Embryonic facial prominence (tissue), 1 donor: ENCODE results near the gene SFMBT1.
"Not testable (repeated sequence)": the region's sequence is repeated elsewhere in the genome, so short reads cannot be mapped to it uniquely, and the experiment has no call there.

Source experiments
- DNase-seq: peaks from one replicate; pipeline ENCODE4 v3.0.0-alpha.2; 2016; ENCODE audit errors: extremely low spot score

SFMBT1 gene

DNA sequence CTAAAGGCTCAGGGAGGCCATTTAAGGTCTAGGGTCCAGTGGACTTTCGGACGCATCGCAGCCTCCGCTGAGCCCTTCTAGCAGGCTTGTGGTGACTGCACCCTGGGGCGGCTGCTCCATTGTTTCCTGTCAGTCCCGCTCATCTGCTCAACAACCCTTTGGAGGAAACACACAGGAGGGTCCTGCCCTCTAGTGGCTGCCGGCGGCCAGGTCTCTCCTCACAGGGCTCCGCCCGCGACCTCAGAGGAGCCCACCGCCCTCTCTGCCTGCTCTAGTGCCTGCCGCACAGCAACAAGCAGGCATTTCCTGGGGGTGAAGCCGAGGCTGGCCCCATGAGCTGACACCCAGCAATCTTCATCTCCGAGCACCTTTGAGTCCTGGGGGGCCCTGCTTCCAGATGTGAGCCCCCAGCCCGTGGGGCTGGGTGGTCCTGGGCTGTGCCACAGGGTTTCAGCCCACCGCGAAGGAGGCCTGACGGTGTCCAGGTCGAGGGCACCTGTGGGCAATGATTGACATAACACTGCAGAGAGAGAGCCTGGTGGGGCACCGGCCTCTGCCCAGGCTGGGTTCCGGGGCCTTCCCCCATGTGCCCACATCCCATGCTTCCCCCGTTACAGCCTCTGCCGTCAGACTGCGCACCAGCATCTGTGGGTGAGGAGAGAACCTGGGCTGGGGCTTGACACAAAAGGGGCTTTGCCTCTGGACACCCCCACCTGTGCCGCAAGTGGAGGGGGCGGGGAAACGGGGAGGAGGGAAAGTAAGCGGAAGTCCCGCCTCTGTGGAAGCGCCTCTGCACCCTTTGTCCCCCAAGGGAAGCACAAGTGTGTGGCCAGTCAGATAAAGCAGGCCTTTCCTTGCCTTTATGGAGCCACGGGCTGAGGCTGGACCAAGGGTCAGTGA lies 27.0 kb upstream of the SFMBT1 start:
- peak; percentile 47 for DNase-seq

DNA sequence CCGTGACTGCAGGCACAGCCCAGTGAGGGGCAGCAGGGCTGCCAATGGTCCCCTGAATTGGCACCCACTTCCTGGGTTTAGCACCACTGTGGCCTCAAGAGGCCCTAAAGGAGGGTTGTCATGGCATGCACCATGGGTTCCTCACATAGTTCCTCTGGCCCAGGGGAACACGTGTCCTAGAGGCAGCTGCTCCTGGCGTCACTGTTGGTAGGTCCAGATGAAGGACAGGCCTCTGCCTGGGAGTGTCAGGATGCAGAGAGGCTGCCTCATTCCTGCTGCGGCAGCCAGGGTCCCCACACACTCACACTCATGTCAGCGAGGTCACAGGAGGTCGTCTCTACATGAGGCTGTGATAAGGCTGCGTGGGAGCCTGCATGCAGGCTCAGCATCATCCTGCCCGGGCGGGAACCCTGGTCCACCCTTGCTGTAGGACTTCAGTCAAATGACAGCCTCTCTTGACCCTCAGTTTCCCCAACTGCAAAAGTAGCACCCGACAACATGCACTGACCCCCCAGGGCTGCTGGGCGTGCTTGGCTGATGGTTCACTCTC lies 26.1 kb upstream of the SFMBT1 start:
- DNase-seq = no peak

DNA sequence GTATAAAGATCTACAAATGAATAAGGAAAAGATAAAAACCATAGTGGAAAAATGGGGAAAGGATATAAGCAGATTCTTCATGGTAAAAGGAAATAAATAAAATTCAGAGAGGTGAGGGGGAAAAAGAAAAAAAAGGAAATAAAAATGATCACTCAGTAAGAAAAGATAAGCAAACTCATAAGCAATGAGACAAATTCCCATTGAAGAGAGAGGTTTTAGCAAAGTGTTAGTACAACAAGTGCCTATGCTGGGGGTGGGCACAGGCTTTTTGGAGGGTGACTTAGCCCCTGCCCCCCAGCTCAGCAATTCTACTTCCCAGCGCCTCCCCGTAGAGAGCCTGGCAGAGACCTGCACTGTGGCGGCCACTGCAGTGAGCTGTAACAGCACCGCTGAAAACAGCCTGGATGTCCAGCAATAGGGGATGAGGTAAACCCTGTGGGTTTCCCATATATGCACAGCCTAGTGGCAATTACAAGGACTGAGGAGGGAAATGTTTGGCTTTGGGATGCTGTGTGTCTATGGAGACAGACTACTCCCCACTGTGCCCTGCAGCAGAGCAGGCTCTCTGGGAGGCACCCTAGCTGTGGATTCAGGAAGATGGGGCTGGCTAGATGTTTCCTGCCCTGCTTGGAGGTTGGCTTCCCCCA lies 23.7 kb upstream of the SFMBT1 start:
- DNase-seq = no peak

DNA sequence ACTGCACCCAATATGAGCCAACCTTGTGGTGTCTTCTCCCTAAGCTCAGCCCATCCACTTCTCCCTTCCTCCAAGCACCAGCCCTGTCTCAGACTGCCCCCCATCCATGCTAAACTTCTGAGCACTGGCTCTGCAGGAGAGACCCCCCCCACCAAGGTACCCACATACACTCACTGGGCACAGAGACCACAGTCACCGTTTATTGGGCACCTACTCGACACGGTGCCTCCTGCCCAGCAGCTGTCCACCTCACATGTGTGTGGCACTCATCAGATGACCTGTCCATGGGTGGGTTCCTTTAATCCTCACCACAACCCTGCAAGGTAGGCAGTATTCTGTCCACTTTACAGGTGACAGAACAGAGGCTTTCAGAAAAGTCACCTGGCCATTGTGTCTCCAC lies 22.3 kb upstream of the SFMBT1 start:
- DNase-seq = no peak

DNA sequence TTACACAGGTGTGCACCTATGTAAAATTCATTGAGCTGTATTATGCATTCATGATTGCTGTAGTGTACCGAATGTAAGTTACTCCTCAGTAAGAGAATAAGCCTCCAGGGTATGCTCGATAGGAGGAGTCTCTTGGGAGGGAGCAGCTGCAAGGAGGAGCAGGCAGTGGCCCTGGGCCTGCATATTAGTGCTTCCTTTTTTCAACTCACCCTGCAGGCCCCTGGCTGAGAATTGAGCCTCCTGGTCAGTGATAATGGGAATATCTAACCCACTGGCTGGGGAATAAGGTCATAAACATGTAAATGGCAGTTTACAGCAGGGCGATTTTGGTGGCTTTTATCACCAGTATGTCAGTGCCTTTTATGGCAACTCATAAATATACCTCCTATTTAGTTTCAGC lies 21.7 kb upstream of the SFMBT1 start:
- DNase-seq = no peak

DNA sequence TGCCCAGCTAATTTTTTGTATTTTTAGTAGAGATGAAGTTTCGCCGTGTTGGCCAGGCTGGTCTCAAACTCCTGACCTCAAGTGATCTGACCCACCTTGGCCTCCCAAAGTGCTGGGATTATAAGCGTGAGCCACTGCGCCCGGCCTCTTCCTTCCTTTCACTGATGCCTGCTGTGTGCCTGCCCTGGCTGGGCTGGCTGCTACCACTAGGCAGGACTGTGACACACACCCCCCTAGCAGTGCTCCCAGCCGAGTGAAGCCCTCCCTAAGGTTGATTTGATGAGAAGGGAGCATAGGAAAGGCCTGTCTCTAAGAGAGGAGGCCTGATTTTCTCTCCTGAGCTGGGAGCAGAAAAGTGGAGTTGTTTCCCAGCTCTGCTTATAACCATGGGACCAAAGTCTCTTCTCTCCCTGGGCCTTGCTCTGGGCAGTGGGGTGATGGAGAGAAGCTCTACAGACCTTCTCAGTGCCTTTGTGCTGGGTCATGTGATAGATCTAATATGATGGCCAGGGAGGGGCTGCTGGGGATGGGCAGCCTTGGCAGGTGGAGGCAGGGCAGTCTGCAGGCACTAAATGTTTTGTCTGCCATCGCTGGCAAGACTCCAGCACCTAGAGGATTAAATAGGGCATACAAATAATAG lies 20.1 kb upstream of the SFMBT1 start:
- DNase-seq = no peak

DNA sequence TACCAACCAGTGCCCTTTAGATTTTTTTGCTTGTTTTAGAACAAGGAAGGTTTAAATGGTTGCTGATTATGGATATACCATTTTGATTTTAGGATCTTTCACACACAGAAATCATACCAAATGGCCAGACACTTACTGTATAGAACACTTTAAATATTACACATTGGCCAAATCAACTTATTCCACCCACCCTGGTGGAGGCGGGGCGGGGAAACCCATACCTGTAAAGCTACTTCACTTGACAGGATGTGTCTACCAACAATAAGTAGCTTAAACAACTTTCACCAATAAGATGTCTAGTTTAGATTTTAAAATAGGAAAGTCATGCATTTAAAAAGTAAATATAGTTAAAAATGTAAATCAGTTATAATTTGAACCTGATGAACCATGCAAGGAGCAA lies 17.0 kb upstream of the SFMBT1 start:
- no peak for DNase-seq

DNA sequence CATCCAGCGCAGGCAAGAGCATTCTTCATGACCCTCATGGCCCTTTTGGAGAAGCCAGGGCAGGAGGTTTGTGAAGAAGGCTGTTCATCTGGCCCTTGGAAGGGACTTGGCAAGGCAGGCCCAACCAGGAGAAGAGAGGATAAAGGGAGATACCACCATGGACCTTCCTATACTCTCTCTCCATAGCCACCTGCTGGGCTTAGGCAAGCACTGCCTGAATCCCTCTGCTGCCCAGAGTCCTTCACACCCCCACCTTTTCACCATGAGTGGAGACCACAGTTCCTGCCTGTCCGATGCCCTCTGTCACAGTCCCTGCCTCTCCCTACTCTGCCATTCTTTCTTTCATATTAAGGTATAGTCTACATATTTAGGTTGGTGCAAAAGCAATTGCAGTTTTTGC lies 10.6 kb upstream of the SFMBT1 start:
- DNase-seq = no peak

DNA sequence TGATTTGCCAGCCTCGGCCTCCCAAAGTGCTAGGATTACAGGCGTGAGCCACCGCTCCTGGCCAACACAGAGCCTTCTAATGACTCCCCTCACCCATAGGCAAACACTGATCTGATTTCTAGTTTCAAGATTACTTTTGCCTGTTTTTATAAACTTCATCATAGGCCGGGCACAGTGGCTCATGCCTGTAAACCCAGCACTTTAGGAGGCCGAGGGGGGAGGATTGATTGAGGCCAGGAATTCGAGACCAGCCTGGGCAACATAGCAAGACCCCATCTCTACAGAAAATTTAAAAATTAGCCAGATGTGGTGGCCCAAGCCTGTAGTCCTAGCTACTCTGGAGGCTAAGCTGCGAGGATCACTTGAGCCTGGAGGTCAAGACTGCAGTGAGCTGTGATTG lies 8.4 kb upstream of the SFMBT1 start:
- not testable (repeated sequence) for DNase-seq

DNA sequence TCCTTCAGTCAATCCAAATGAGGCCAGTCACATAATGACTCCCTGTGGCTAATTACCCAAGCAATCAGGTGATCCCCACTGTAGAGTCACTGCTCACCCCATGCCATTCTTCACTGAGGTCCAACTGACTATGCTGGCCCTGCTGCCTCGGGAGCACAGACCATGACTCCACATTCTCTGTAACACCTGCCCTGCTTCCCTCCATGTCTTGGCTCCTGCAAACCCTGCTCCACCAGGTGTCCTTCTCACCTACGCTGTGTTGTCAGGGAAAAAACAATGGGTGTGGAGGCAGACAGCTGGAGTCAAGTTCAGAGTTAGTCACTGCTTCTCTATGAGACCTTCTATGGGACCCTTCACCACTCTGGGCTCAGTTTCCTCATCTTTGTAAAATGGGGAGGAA lies 6.1 kb upstream of the SFMBT1 start:
- no peak for DNase-seq

DNA sequence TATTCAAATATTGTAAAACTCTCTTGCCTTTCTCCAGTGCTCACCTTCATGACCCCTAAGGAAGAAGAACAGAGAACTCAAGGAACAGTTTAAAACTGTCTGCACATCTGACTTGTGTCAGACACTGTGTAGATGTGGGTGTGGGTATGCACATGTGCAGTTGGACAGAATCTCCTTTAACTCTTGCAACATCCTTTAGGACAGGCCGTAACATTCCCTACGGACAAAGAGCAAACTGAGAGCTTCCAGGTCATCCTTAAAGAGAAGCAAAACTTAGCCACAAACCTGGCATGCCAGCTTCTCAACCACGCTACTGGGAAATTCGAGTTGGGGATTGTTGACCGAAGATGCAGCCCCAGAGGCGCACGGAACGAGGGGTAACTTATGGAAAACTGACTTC lies 4.1 kb upstream of the SFMBT1 start:
- DNase-seq = no peak

DNA sequence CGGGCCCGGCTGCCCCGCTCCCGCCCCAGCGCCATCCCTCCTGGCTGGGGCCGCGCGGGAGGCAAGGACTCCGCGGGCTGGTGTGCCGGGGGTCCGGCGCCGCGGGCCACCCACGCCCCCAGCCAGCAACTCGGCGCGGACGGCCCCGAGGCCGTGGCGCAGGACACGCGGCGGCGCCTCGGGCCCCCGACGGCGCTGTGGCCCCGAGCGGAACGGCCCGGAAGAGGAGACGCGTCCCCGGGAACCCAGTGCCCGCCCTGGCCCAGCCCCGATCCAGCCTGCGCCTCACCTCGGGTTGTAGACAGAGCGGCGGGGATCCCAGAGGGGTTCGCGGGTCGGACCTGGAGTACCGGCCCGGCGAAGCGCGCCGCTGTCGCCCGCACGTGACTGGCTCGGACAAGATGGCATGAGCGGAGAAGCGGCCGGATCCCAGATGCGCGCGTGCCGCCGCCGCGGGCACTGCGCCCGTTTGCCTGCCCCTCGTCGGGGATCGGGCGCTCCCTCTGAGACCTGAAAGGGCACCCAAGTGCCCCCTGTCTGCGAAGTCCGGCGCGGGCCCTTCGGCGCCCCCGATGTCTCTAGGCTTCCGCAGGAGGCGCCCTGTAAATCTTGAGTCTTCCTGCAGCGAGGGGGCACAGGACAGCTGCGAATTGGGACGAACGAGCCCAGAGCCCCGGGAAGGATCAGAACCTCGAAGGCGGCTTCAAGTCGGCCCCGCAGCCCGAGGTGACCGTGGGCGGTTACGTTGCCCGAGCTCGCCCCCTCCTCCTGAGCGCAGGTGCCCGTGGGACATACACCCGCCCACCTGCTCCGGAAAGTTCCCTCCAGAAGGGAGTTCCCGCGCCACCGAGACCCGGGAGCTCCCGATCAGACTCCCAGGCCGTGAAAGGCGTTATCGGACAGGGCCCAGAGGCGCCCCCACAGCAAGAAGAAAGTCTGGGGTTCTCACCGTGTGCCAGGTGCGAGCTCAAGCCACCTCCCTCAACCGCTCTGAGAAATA lies 598 bp upstream of the SFMBT1 start:
- DNase-seq = no peak

DNA sequence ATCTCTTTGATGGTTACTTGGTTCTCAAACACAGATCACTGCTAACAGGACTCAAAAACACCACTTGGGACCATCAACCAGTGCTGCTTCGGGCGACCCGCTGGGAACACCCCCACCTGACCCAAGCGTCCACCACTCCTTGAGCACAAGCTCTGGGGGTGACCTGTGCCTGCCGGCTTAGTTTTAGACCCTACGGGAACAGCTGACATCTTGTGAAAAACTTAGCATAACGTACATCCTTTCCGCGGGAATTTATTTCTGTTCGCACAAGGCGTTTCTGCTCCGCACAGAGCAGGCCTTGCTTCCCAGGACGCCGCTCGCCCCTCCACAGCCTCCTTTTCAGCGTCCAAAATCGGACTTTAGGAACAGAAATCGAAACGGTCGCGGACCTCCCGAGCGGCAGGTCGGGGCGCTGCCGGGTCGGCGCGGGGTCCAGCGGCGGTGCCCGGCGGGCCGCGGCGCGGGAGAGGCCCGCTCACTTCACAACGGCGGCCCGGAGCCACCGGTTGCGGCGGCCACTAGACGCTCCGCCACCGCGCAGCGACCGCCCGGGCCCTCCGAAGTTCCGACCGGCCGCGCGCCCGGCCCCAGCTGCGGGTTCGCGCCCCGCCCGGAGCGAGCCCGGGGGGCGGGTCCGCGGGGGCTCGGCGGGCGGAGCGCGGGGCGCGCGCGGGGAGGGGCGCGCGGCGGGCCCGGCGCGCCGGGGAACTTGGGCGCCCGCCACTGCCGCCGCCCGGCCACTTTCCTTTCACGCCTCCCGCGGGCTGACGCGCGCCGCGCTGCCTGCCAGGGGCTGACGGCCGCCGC lies 959 bp downstream of the SFMBT1 start:
- DNase-seq = no peak

DNA sequence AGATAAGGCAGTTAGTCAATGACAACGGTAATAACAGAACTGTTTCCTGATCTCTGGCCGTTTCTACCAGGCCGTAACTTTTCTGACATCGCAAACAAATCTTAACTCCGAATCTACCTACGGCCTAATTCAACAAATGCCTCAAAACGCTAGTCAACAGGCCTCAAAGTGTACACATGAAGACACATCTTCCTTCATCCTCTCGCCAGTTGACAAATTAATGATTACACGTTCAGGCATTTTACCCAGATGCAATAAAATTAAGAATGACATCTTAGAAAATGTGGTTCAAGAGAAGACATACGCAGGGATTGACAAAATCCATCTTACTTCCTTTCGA lies 1.5 kb downstream of the SFMBT1 start:
- no peak for DNase-seq

DNA sequence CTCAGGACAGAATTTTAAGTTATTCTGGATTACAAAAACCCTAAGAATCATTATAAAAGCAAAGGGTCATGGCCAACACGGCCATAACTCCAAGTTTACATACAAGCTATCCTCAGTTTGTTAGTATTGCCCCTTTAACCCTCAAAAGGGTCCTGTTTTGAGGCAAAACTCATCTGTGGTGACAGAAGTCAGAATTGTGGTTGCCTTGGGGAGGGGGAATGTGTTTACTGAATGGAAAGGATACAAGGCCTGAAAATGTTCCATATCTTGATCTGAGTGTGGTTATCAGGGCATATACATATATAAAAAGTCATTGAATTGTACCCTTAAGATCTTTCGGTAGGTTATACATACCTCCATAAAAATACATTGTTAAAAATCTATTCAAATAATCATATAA lies 2.1 kb downstream of the SFMBT1 start:
- DNase-seq = no peak

DNA sequence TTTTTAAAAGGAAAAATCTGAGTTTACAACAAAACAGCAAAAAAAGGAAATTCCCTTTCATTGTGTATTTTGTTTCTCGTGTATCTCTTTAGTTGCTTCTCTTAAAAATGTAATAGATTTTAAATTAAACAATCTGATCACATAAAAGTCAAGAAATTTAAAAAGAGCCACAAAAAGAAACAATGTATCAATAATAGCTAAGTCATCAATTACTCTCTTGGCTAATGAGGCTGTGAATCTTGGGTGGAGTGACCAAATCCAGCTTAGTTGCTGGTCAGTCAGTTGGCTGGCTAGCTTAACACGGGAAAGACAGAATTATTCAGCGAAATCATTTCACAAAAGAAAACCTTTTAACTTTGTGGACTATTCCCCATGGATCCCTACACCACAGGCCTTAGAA lies 3.2 kb downstream of the SFMBT1 start:
- DNase-seq = no peak

DNA sequence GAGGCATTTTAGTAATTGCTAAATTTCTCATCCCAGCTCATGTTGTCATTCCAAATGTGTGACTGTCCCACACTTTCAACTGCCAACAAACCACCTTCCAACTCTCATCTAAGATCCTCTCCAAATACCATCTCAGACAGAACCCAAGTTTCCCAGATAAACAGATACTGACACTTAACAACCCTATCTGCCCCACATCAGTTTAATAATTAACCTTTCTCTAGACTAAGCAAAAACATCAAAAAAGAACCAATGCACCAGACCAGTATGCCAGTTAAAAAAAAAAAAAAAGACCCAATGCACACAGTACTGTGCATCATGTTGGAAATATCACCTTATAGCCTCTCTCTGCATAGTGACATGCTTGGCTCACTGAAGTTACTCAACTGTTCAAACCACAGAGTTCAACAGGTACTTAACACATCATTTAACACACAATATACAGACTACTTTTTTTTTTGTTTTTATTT lies 5.5 kb downstream of the SFMBT1 start:
- DNase-seq = no peak

DNA sequence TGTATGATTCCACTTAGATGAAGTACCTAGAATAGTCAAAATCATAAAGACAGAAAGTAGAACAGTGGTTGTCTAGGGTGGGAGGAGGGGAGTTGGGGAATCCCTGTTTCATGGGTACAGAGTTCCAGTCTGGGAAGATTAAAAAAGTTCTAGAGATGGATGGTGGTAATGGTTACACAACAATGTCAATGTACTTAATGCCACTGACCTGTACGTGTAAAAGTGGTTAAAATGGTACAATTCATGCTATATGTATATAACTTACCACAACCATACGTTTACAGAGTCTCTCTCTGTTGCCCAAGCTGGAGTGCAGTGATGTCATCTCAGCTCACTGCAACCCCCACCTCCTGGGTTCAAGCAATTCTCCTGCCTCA lies 6.5 kb downstream of the SFMBT1 start:
- no peak for DNase-seq

DNA sequence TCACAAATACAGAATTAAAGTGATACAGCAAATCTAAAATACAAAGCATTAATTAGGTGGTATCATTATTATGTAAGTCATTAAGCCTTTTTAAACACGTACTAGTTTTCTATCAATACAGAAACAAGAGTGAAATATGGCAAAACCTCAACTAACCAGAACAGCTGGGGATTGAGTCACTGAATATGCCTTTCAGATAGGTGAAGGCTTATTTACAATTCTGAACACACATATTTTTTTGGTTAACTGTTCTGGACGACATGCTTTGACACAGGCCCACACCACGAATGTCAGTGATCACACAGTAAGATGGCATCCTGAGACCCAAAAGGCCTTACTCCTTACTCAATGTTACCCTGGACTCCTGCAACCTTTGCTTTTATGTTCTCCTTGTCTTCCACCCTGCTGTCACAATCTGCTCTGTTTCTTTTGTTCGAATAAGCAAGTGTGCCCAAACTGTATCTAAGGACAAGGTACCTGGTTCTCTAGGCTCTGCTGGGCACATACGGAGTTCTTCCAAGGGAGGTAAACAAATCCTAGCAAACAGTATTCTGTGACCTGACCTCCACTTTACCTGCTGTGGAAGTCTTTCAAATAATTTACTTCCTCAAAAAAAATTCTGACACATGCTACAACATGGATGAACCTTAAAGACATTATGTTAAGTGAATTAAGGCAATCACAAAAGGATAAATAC lies 7.0 kb downstream of the SFMBT1 start:
- no peak for DNase-seq
